Neural cell (in vitro differentiated cells): ENCODE data around the gene CIT.

ENCODE experiments used
- CTCF ChIP-seq: fragments of 450-650 bp; IDR thresholded peaks from 2 replicates; pipeline ENCODE4 v1.5.1; 2014; ENCODE audit warnings: antibody characterized with exemption, mild to moderate bottlenecking, moderate library complexity; ENCODE audit not compliant: poor library complexity, severe bottlenecking
- EP300 ChIP-seq: fragments of 450-650 bp; conservative IDR thresholded peaks from 2 replicates; pipeline ENCODE4 v1.6.1; 2014; ENCODE audit warnings: antibody characterized with exemption, mild to moderate bottlenecking, moderate library complexity; ENCODE audit not compliant: poor library complexity, severe bottlenecking
- EZH2 ChIP-seq: fragments of 200-600, 300-800 bp; shearing (Covaris generic), sonication (generic); IDR thresholded peaks from 2 replicates; pipeline ENCODE4 v1.6.1; 2014; ENCODE audit warnings: antibody characterized with exemption, low read length, borderline replicate concordance, mild to moderate bottlenecking; ENCODE audit not compliant: insufficient read depth, poor library complexity, severe bottlenecking
- MXI1 ChIP-seq: fragments of 450-650 bp; conservative IDR thresholded peaks from 2 replicates; pipeline ENCODE4 v1.6.1; 2014; ENCODE audit warnings: antibody characterized with exemption, mild to moderate bottlenecking; ENCODE audit not compliant: poor library complexity, severe bottlenecking
- POLR2AphosphoS5 ChIP-seq: IDR thresholded peaks from 2 replicates; pipeline ENCODE4 v1.6.1; 2012
- RAD21 ChIP-seq: fragments of 450-650 bp; conservative IDR thresholded peaks from 2 replicates; pipeline ENCODE4 v1.6.1; 2014; ENCODE audit warnings: antibody characterized with exemption, mild to moderate bottlenecking, moderate library complexity
- REST ChIP-seq: IDR thresholded peaks from 2 replicates; pipeline ENCODE4 v1.6.1; 2012; ENCODE audit warnings: borderline replicate concordance
- SMC3 ChIP-seq: fragments of 450-650 bp; conservative IDR thresholded peaks from 2 replicates; pipeline ENCODE4 v1.6.1; 2014; ENCODE audit warnings: antibody characterized with exemption, mild to moderate bottlenecking, moderate library complexity; ENCODE audit not compliant: poor library complexity
- TAF1 ChIP-seq: IDR thresholded peaks from 2 replicates; pipeline ENCODE4 v1.6.1; 2012; ENCODE audit warnings: low read depth

GRCh38 chr12:119780786-119781434, 96.2 kb downstream of the CIT start:
- peak; percentile 73 for TF ChIP-seq CTCF
- TF ChIP-seq POLR2AphosphoS5: no peak
- no peak for TF ChIP-seq EP300
- TF ChIP-seq MXI1: no peak
- TF ChIP-seq REST: no peak
- TF ChIP-seq RAD21: peak; percentile 59
- no peak for TF ChIP-seq TAF1
- TF ChIP-seq EZH2: no peak
- TF ChIP-seq SMC3: peak; percentile 76
